ENCODE results near the gene LHX6. TPM values are rescaled to one million over a fixed set of nuclear protein-coding genes. Genes with fewer than 3 reads are reported as not detected.

Gene LHX6
- total RNA-seq, 2 donors from 2014 or later: 2.9 TPM; not detected in 1

GRCh38 chr9:122212473-122213004 lies 16.2 kb downstream of the LHX6 start:
- intact Hi-C loops (cut with DNase I): no loop called here
- no peaks in the 10 kb centered on the region for H3K36me3 ChIP-seq (replicated peaks in 1 of 2; ENCODE audit: insufficient read depth in 1 of 2, low read depth in 2 of 2)
- TF ChIP-seq CTCF (IDR thresholded peaks at IDR 0.05) (no peak), POLR2A (IDR thresholded peaks at IDR 0.05) (no peak)
- no peaks in the 10 kb centered on the region for H3K9me3 ChIP-seq
- no peak overlapping the region for H3K27ac ChIP-seq
- DNase-seq (no peak), ATAC-seq (no peak)
- peaks cover 15% of the 10 kb centered on the region for H3K4me1 ChIP-seq
- WGBS, 2 donors: 60 to 80% methylated on average over 7 of the region's 7 CpGs
- no peak overlapping the region for H3K4me3 ChIP-seq
- H3K27me3 ChIP-seq: peaks cover 0 to 11% of the 10 kb centered on the region in 2 donors

GRCh38 chr9:122209451-122209850 lies 19.3 kb downstream of the LHX6 start:
- Histone ChIP-seq H3K4me1 (peaks cover 14% of the 10 kb centered on the region), H3K4me3 (no peak overlapping the region), H3K36me3 (replicated peaks in 1 of 2; ENCODE audit: insufficient read depth in 1 of 2, low read depth in 2 of 2) (no peaks in the 10 kb centered on the region), H3K27ac (no peak overlapping the region), H3K9me3 (no peaks in the 10 kb centered on the region), H3K27me3 (peaks cover 0 to 9% of the 10 kb centered on the region in 2 donors)
- no peak for ATAC-seq
- TF ChIP-seq CTCF (IDR thresholded peaks at IDR 0.05) (no peak), POLR2A (IDR thresholded peaks at IDR 0.05) (no peak)
- 86 to 97% methylated on average over 9 to 12 of the region's 12 CpGs for WGBS, 2 donors
- intact Hi-C loops (cut with DNase I): no loop called here
- no peak for DNase-seq

GRCh38 chr9:122207096-122207495 lies 21.7 kb downstream of the LHX6 start:
- ATAC-seq (no peak), DNase-seq (no peak)
- intact Hi-C loops (cut with DNase I): no loop called here
- no peaks in the 10 kb centered on the region for H3K4me1 ChIP-seq
- no peaks in the 10 kb centered on the region for H3K9me3 ChIP-seq
- no peaks in the 10 kb centered on the region for H3K27me3 ChIP-seq
- 43 to 60% methylated on average over 9 of the region's 9 CpGs for WGBS, 2 donors
- TF ChIP-seq CTCF (IDR thresholded peaks at IDR 0.05) (no peak), POLR2A (IDR thresholded peaks at IDR 0.05) (no peak)
- no peaks in the 10 kb centered on the region for H3K36me3 ChIP-seq (replicated peaks in 1 of 2; ENCODE audit: insufficient read depth in 1 of 2, low read depth in 2 of 2)
- no peak overlapping the region for H3K27ac ChIP-seq
- H3K4me3 ChIP-seq: no peak overlapping the region

- 75 to 77% methylated on average over 9 of the region's 9 CpGs for WGBS, 2 donors
- no peak overlapping the region for H3K27ac ChIP-seq
- TF ChIP-seq CTCF (IDR thresholded peaks at IDR 0.05) (no peak), POLR2A (IDR thresholded peaks at IDR 0.05) (no peak)
- H3K36me3 ChIP-seq (replicated peaks in 1 of 2; ENCODE audit: insufficient read depth in 1 of 2, low read depth in 2 of 2): no peaks in the 10 kb centered on the region
- ATAC-seq: no peak
- H3K4me3 ChIP-seq: no peak overlapping the region
- no peaks in the 10 kb centered on the region for H3K27me3 ChIP-seq
- no peaks in the 10 kb centered on the region for H3K9me3 ChIP-seq
- H3K4me1 ChIP-seq: no peaks in the 10 kb centered on the region
- no peak for DNase-seq
- intact Hi-C loops (cut with DNase I): no loop called here
Measured at GRCh38 chr9:122206118-122207046, 22.4 kb downstream of the LHX6 start.
